Measurements from ENCODE around the gene MAPRE2. TPM values are rescaled to one million over a fixed set of nuclear protein-coding genes. Genes with fewer than 3 reads are reported as not detected.

Gene MAPRE2
- total and polyA plus RNA-seq, 2 of the 13 experiments (the other 11 are each of a cell fraction or from before 2014, with no cell fraction given) = 34.5 to 67.9 TPM

GRCh38 chr18:35143622-35144596 is 102.7 kb downstream of the MAPRE2 start:
- 60% methylated on average over 8 of the region's 8 CpGs for WGBS (ENCODE audit: low lambda C conversion rate)
- intact Hi-C loops (cut with micrococcal nuclease; ENCODE audit: unreplicated experiment) = loop anchor here (1.0 to 10.0 kb wide), 3 partner anchors 99 to 278 kb away; partner anchors contain the start of gene MAPRE2
- no peak overlapping the region for H3K9ac ChIP-seq (ENCODE audit: insufficient read depth, low read depth, low read length)
- POLR2A ChIA-PET = interaction anchor here (0.7 to 1.1 kb wide), 2 partner anchors 135 to 750 kb away, joined by 3 to 4 read pairs; no protein-coding TSS in a partner anchor
- H4K20me1 ChIP-seq (ENCODE audit: insufficient read depth, low read length) = no peaks in the 10 kb centered on the region
- H3K9me3 ChIP-seq (ENCODE audit: low read length) = no peaks in the 10 kb centered on the region
- BruUV-seq (replicated peaks) = no TSS peak
- peak; percentile 100 for ATAC-seq
- H3K36me3 ChIP-seq (replicated peaks in 1 of 2; ENCODE audit: control insufficient read depth in 1 of 2, insufficient read depth in 2 of 2, low read length in 2 of 2) = peaks cover 3 to 22% of the 10 kb centered on the region in 2 experiments; a peak in 4 of 5 replicates
- H3K27me3 ChIP-seq (ENCODE audit: control insufficient read depth in 1 of 2, insufficient read depth in 2 of 2, low read length in 2 of 2) = no peaks in the 10 kb centered on the region
- peak; percentile 75 for FAIRE-seq
- H3K4me3 ChIP-seq (replicated peaks in 1 of 3; ENCODE audit: insufficient read depth in 1 of 3, low read depth in 2 of 3, low read length in 3 of 3) = no peak overlapping the region
- in situ Hi-C loops (cut with HindIII; ENCODE audit: extremely low pct_ligation_motif_present, low pct_unique_long_range_greater_than_20kb) = loop anchor here (5.0 to 25.0 kb wide), 2 partner anchors 132 to 262 kb away; no protein-coding TSS in a partner anchor
- H3K79me2 ChIP-seq (ENCODE audit: insufficient read depth, low read length) = no peaks in the 10 kb centered on the region
- no peak overlapping the region for H2AFZ ChIP-seq (ENCODE audit: low read length)
- H3K27ac ChIP-seq (ENCODE audit: extremely low read length, insufficient read depth, low read length) = no peak overlapping the region
- CTCF ChIA-PET (ENCODE audit: low intra/inter-chr PET ratio, low total read pairs) = interaction anchor here (0.7 to 1.9 kb wide), 3 partner anchors 138 to 277 kb away, joined by 3 to 22 read pairs (median 6); no protein-coding TSS in a partner anchor
- peak; percentile 47 for DNase-seq (ENCODE audit: low spot score)
- H3K4me2 ChIP-seq (ENCODE audit: low read depth, low read length) = no peak overlapping the region
- H3K4me1 ChIP-seq (ENCODE audit: insufficient read depth, low read length) = 0 out of 2 replicates have a peak, but pooled peaks cover 9% of the 10 kb centered on the region
- TF ChIP-seq DPF2 (CRISPR knock-in tag; IDR thresholded peaks at IDR 0.05; ENCODE audit: borderline replicate concordance, low read depth) (no peak), SCMH1 (CRISPR knock-in tag; IDR thresholded peaks at IDR 0.05; ENCODE audit: borderline replicate concordance) (no peak), NONO (IDR thresholded peaks at IDR 0.05) (no peak), NONO (CRISPR knock-in tag; conservative IDR thresholded peaks at IDR 0.05) (no peak), PAF1 (CRISPR knock-in tag; IDR thresholded peaks at IDR 0.05) (no peak), NCOA1 (CRISPR knock-in tag; IDR thresholded peaks at IDR 0.05) (no peak), ZNF547 (CRISPR knock-in tag; IDR thresholded peaks at IDR 0.05) (no peak), BHLHE40 (IDR thresholded peaks at IDR 0.05; ENCODE audit: low read length) (no peak), HES4 (CRISPR knock-in tag; IDR thresholded peaks at IDR 0.05; ENCODE audit: borderline replicate concordance) (no peak), ZSCAN31 (CRISPR knock-in tag; IDR thresholded peaks at IDR 0.05; ENCODE audit: low read depth) (no peak), RBM39 (IDR thresholded peaks at IDR 0.05; ENCODE audit: low read depth, low read length, poor library complexity, severe bottlenecking) (no peak), RERE (CRISPR knock-in tag; IDR thresholded peaks at IDR 0.05; ENCODE audit: low read depth) (no peak), ZNF335 (CRISPR knock-in tag; IDR thresholded peaks at IDR 0.05) (no peak), ELF4 (CRISPR knock-in tag; IDR thresholded peaks at IDR 0.05; ENCODE audit: borderline replicate concordance) (no peak), ZNF205 (CRISPR knock-in tag; IDR thresholded peaks at IDR 0.05) (no peak)

All from HepG2 (cell line).